WTC11 (cell line): ENCODE data around the gene FNDC1. TPM values are rescaled to one million over a fixed set of nuclear protein-coding genes. Genes with fewer than 3 reads are reported as not detected.

Experiments used
- ATAC-seq: fragments of 200-7000 bp; cut with Tn5 transposase; 2 replicates; pipeline ENCODE4 v1.10.0; 2021; ENCODE audit warnings: mild to moderate bottlenecking, moderate library complexity
- CTCF ChIA-PET: fragments of 300-600 bp; sonication (Branson Sonifier 250); formaldehyde crosslinking; loops from one replicate; lab custom pipeline; 2021; ENCODE audit warnings: antibody characterized with exemption; lab: Charles Lee
- POLR2A ChIA-PET: fragments of 350-600 bp; sonication (Branson Sonifier 250); formaldehyde crosslinking; loops from one replicate; lab custom pipeline; 2021; ENCODE audit warnings: antibody characterized with exemption; lab: Charles Lee
- DNase-seq: peaks from one replicate; pipeline ENCODE4 v3.0.0; 2021; ENCODE audit warnings: low spot score
- H3K27ac Mint-ChIP-seq: 2 replicates; pipeline ENCODE4 v1.8.0; 2021; ENCODE audit warnings: mixed read lengths
- H3K27me3 Mint-ChIP-seq: 2 replicates; pipeline ENCODE4 v1.8.0; 2021; ENCODE audit warnings: low read depth, mild to moderate bottlenecking, moderate library complexity, mixed read lengths
- H3K36me3 Mint-ChIP-seq: 2 replicates; pipeline ENCODE4 v1.8.0; 2021; ENCODE audit warnings: mixed read lengths
- H3K4me1 Mint-ChIP-seq: 2 replicates; pipeline ENCODE4 v1.8.0; 2022; ENCODE audit warnings: mixed read lengths
- H3K4me3 Mint-ChIP-seq: 2 replicates; pipeline ENCODE4 v1.8.0; 2021; ENCODE audit warnings: mild to moderate bottlenecking, moderate library complexity, mixed read lengths
- H3K9me3 Mint-ChIP-seq: 2 replicates; pipeline ENCODE4 v1.8.0; 2021; ENCODE audit warnings: mixed read lengths
- ARID4B ChIP-seq: sonication (generic); formaldehyde crosslinking; IDR thresholded peaks from 2 replicates; pipeline ENCODE4 v1.8.0; 2023; ENCODE audit warnings: missing genetic modification reagents, mild to moderate bottlenecking, borderline replicate concordance
- ATF6 ChIP-seq: sonication (generic); formaldehyde crosslinking; IDR thresholded peaks from 2 replicates; pipeline ENCODE4 v1.8.1; 2023; ENCODE audit warnings: mild to moderate bottlenecking, missing genetic modification reagents
- CREM ChIP-seq: sonication (generic); formaldehyde crosslinking; IDR thresholded peaks from 2 replicates; pipeline ENCODE4 v1.8.1; 2022; ENCODE audit warnings: mild to moderate bottlenecking, missing genetic modification reagents, moderate library complexity
- ESRRA ChIP-seq: sonication (generic); formaldehyde crosslinking; IDR thresholded peaks from 2 replicates; pipeline ENCODE4 v1.8.1; 2022; ENCODE audit warnings: mild to moderate bottlenecking, missing genetic modification reagents, borderline replicate concordance
- FOXK1 ChIP-seq: sonication (generic); formaldehyde crosslinking; IDR thresholded peaks from 2 replicates; pipeline ENCODE4 v1.8.0; 2022; ENCODE audit warnings: mild to moderate bottlenecking, moderate library complexity, missing genetic modification reagents
- FOXP4 ChIP-seq: sonication (generic); formaldehyde crosslinking; IDR thresholded peaks from 2 replicates; pipeline ENCODE4 v1.8.0; 2022; ENCODE audit warnings: mild to moderate bottlenecking, missing genetic modification reagents
- IRF2 ChIP-seq: sonication (generic); formaldehyde crosslinking; IDR thresholded peaks from 2 replicates; pipeline ENCODE4 v1.8.0; 2022; ENCODE audit warnings: low read depth, missing genetic modification reagents, borderline replicate concordance
- PRDM15 ChIP-seq: sonication (generic); formaldehyde crosslinking; IDR thresholded peaks from 2 replicates; pipeline ENCODE4 v1.8.0; 2022; ENCODE audit warnings: missing genetic modification reagents
- USF2 ChIP-seq: sonication (generic); formaldehyde crosslinking; IDR thresholded peaks from 2 replicates; pipeline ENCODE4 v1.8.1; 2023; ENCODE audit warnings: mild to moderate bottlenecking, missing genetic modification reagents, moderate library complexity
- ZNF138 ChIP-seq: sonication (generic); formaldehyde crosslinking; conservative IDR thresholded peaks from 2 replicates; pipeline ENCODE4 v1.8.1; 2022; ENCODE audit warnings: mild to moderate bottlenecking, moderate library complexity, missing genetic modification reagents
- ZNF263 ChIP-seq: sonication (generic); formaldehyde crosslinking; IDR thresholded peaks from 2 replicates; pipeline ENCODE4 v1.8.1; 2022; ENCODE audit warnings: low read depth, mild to moderate bottlenecking, moderate library complexity, missing genetic modification reagents
- ZNF416 ChIP-seq: fragments of 250-450 bp; sonication (Bioruptor Pico); IDR thresholded peaks from 2 replicates; pipeline ENCODE4 v1.9.0; 2021; ENCODE audit warnings: mild to moderate bottlenecking, inconsistent platforms
- ZSCAN18 ChIP-seq: fragments of 250-450 bp; sonication (Bioruptor Pico); IDR thresholded peaks from 2 replicates; pipeline ENCODE4 v2.1.2; 2022; ENCODE audit warnings: mild to moderate bottlenecking, moderate library complexity
- total RNA-seq: library from RNA; stranded (reverse); gene quantifications from 3 replicates; pipeline ENCODE4 v1.2.3, GENCODE V29; 2021

FNDC1 gene
- total RNA-seq, 1 experiment from 2014 or later, result 0.44 TPM

- no peak for DNase-seq
- no peaks in the 10 kb centered on the region for H3K36me3 Mint-ChIP-seq
- TF ChIP-seq ZSCAN18, result no peak
- no peak for TF ChIP-seq CREM (CRISPR knock-in tag)
- TF ChIP-seq USF2 (CRISPR knock-in tag), result no peak
- TF ChIP-seq FOXP4 (CRISPR knock-in tag), result no peak
- TF ChIP-seq ATF6 (CRISPR knock-in tag), result no peak
- TF ChIP-seq ARID4B, result no peak
- TF ChIP-seq ZNF263 (CRISPR knock-in tag), result no peak
- TF ChIP-seq ZNF416, result no peak
- no peak for TF ChIP-seq ZNF138
- TF ChIP-seq ESRRA (CRISPR knock-in tag), result no peak
- no peak for TF ChIP-seq FOXK1 (CRISPR knock-in tag)
- TF ChIP-seq IRF2 (CRISPR knock-in tag), result no peak
- TF ChIP-seq PRDM15 (CRISPR knock-in tag), result no peak
- ChIA-PET CTCF (interaction anchor here (0.6 to 2.1 kb wide), 7 partner anchors 21 to 442 kb away, joined by 3 to 10 read pairs (median 6); no protein-coding TSS in a partner anchor), POLR2A (no interaction called here)
- peaks cover 4% of the 10 kb centered on the region for H3K4me1 Mint-ChIP-seq
- no peaks in the 10 kb centered on the region for H3K27me3 Mint-ChIP-seq
- no peak overlapping the region for H3K4me3 Mint-ChIP-seq
- ATAC-seq, result no peak
- H3K27ac Mint-ChIP-seq, result no peak overlapping the region
- no peaks in the 10 kb centered on the region for H3K9me3 Mint-ChIP-seq
These were observed 43.5 kb downstream of the FNDC1 start for GRCh38 chr6:159212525-159213280.
